K562 (cell line): ENCODE measurements around the gene FZD4. TPM values are rescaled to one million over a fixed set of nuclear protein-coding genes. Genes with fewer than 3 reads are reported as not detected.

Source experiments
- AFF4 ChIP-seq: sonication (generic); formaldehyde crosslinking; IDR thresholded peaks from 2 replicates; pipeline ENCODE4 v1.8.0; 2023; ENCODE audit warnings: mild to moderate bottlenecking, missing genetic modification reagents
- ARID3A ChIP-seq: IDR thresholded peaks from 2 replicates; pipeline ENCODE4 v1.6.1; 2012; ENCODE audit warnings: low read depth, low read length, improper control_type of control experiment, borderline replicate concordance
- CBX1 ChIP-seq: sonication (generic); IDR thresholded peaks from 2 replicates; pipeline ENCODE4 v1.6.1; 2016; ENCODE audit warnings: antibody characterized with exemption, low read depth, mild to moderate bottlenecking
- ELF4 ChIP-seq: fragments of 450-650 bp; formaldehyde crosslinking; IDR thresholded peaks from 2 replicates; pipeline ENCODE4 v1.4.0; 2022; ENCODE audit warnings: missing genetic modification characterization
- FUS ChIP-seq: fragments of 200-400 bp; formaldehyde crosslinking; optimal IDR thresholded peaks from 2 replicates; pipeline ENCODE3; 2017; ENCODE audit warnings: low read depth, low read length
- GTF2A2 ChIP-seq: IDR thresholded peaks from 2 replicates; pipeline ENCODE4 v1.6.1; 2016; ENCODE audit warnings: mild to moderate bottlenecking, missing genetic modification characterization, missing compliant biosample characterization
- KDM2B ChIP-seq: fragments of 250-450 bp; sonication (Bioruptor Pico); IDR thresholded peaks from 2 replicates; pipeline ENCODE4 v1.8.0; 2021; ENCODE audit warnings: mild to moderate bottlenecking, moderate library complexity
- NFXL1 ChIP-seq: fragments of 450-650 bp; formaldehyde crosslinking; IDR thresholded peaks from 2 replicates; pipeline ENCODE4 v1.4.0; 2021; ENCODE audit warnings: mild to moderate bottlenecking
- RBM34 ChIP-seq: fragments of 200-400 bp; formaldehyde crosslinking; IDR thresholded peaks from 2 replicates; pipeline ENCODE4 v1.6.1; 2018; ENCODE audit warnings: low read length, borderline replicate concordance; ENCODE audit not compliant: insufficient read depth
- SIN3A ChIP-seq, 2 experiments: fragments of 150-350 bp in 1 of 2; IDR thresholded peaks; 2 replicates each; pipeline ENCODE4 v1.6.1; 2011 to 2016; ENCODE audit warnings: borderline replicate concordance in 2 of 2, low read depth in 2 of 2, low read length in 2 of 2, mild to moderate bottlenecking in 2 of 2, moderate library complexity in 2 of 2; ENCODE audit not compliant: control insufficient read depth in 1 of 2
- TOE1 ChIP-seq, 2 experiments: fragments of 450-650 bp in 1 of 2; sonication (generic) in 1 of 2; formaldehyde crosslinking in 1 of 2; IDR thresholded peaks; 2 replicates each; pipeline versions ENCODE4 v1.7.1 to v1.8.0; 2016 to 2022; ENCODE audit warnings: borderline replicate concordance in 2 of 2, mild to moderate bottlenecking in 2 of 2, antibody characterized with exemption in 1 of 2, inconsistent platforms in 1 of 2, low read depth in 1 of 2, missing genetic modification reagents in 1 of 2, moderate library complexity in 1 of 2
- ZFP30 ChIP-seq: fragments of 250-450 bp; sonication (Bioruptor Pico); IDR thresholded peaks from 2 replicates; pipeline ENCODE4 v1.8.0; 2022; ENCODE audit warnings: moderate library complexity, mild to moderate bottlenecking, inconsistent platforms, borderline replicate concordance
- ZFX ChIP-seq: sonication (generic); formaldehyde crosslinking; IDR thresholded peaks from 2 replicates; pipeline ENCODE4 v1.8.0; 2022; ENCODE audit warnings: mild to moderate bottlenecking, missing genetic modification reagents, moderate library complexity
- ZKSCAN1 ChIP-seq: fragments of 150-350 bp; IDR thresholded peaks from 2 replicates; pipeline ENCODE4 v1.6.1; 2016; ENCODE audit warnings: low read depth, low read length
- ZNF347 ChIP-seq: fragments of 450-650 bp; formaldehyde crosslinking; IDR thresholded peaks from 2 replicates; pipeline ENCODE4 v1.4.0; 2020; ENCODE audit warnings: low read depth, mild to moderate bottlenecking, moderate library complexity
- ZNF551 ChIP-seq: fragments of 250-450 bp; sonication (Bioruptor Pico); IDR thresholded peaks from 2 replicates; pipeline ENCODE4 v1.5.0; 2021; ENCODE audit warnings: mild to moderate bottlenecking, moderate library complexity
- ZNF583 ChIP-seq: fragments of 250-450 bp; sonication (Bioruptor Pico); IDR thresholded peaks from 2 replicates; pipeline ENCODE4 v1.4.0; 2020
- ZNF584 ChIP-seq: fragments of 200-800 bp; sonication (Bioruptor generic); IDR thresholded peaks from 2 replicates; pipeline ENCODE4 v1.6.1; 2016; ENCODE audit warnings: low read depth, mild to moderate bottlenecking, missing genetic modification characterization, missing compliant biosample characterization
- polyA plus RNA-seq, 8 experiments: library from polyadenylated mRNA; depleted of rRNA in 4 of 8; stranded (reverse) in 5 of 8; unstranded in 3 of 8; fragments of >200 nt; fragmentation: Nextera tagmentation in 2 of 8; fragmentation: Illumina TruSeq in 1 of 8; extraction: Ambion mirVana in 2 of 8; extraction: Trizol in 1 of 8; gene quantifications; 2 replicates each; pipeline versions ENCODE4 v1.2.1 to v1.2.3, GENCODE V29; 2011 to 2014; ENCODE audit warnings: inconsistent platforms in 1 of 8, missing spikeins in 1 of 8
- total RNA-seq, 7 experiments: library from RNA; depleted of rRNA in 6 of 7; stranded (reverse); fragments of >200 nt in 6 of 7; fragmentation: Illumina TruSeq in 2 of 7; extraction: Trizol in 2 of 7; gene quantifications; 2 replicates each; pipeline versions ENCODE4 v1.2.1 to v1.2.3, GENCODE V29; 2011 to 2021; ENCODE audit warnings: low replicate concordance in 1 of 7
- TF ChIP-seq, protein P1 (sequence below): sonication (generic); formaldehyde crosslinking; IDR thresholded peaks from 2 replicates; pipeline ENCODE4 v1.8.1; 2023; ENCODE audit warnings: mild to moderate bottlenecking, missing genetic modification reagents

FZD4 gene
- total and polyA plus RNA-seq, 9 of the 15 experiments (the other 6 are each of a cell fraction or from before 2014, with no cell fraction given) = 1.2 to 7.9 (median 5.8) TPM

- TF ChIP-seq NFXL1 (CRISPR knock-in tag) (no peak), ZKSCAN1 (no peak; the same call in 1 of the 2 replicates), ZNF584 (no peak), ZNF347 (CRISPR knock-in tag) (no peak), KDM2B (CRISPR knock-in tag) (no peak), SIN3A (IDR thresholded peaks at IDR 0.05; ENCODE audit: borderline replicate concordance in 2 of 2, control insufficient read depth in 1 of 2, low read depth in 2 of 2, low read length in 2 of 2) (peak; percentile 79 to 86; a peak in 2 of 4 replicates), ELF4 (CRISPR knock-in tag) (peak; percentile 66; the same call in 1 of the 2 replicates), CBX1 (no peak), FUS (no peak), TOE1 (IDR thresholded peaks at IDR 0.05; ENCODE audit: borderline replicate concordance) (peak; percentile 80), TOE1 (CRISPR knock-in tag; IDR thresholded peaks at IDR 0.05; ENCODE audit: borderline replicate concordance, low read depth) (no peak), ZFP30 (no peak), ZFX (CRISPR knock-in tag) (peak; percentile 8; the same call in 1 of the 2 replicates), ZNF583 (CRISPR knock-in tag) (no peak), GTF2A2 (tag) (no peak), ARID3A (peak; percentile 79), ZNF551 (no peak), AFF4 (CRISPR knock-in tag) (0 out of 2 replicates have a peak, but pooled peaks have one; percentile 29), RBM34 (no peak)
- TF ChIP-seq, protein P1, sequence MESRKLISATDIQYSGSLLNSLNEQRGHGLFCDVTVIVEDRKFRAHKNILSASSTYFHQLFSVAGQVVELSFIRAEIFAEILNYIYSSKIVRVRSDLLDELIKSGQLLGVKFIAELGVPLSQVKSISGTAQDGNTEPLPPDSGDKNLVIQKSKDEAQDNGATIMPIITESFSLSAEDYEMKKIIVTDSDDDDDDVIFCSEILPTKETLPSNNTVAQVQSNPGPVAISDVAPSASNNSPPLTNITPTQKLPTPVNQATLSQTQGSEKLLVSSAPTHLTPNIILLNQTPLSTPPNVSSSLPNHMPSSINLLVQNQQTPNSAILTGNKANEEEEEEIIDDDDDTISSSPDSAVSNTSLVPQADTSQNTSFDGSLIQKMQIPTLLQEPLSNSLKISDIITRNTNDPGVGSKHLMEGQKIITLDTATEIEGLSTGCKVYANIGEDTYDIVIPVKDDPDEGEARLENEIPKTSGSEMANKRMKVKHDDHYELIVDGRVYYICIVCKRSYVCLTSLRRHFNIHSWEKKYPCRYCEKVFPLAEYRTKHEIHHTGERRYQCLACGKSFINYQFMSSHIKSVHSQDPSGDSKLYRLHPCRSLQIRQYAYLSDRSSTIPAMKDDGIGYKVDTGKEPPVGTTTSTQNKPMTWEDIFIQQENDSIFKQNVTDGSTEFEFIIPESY (CRISPR knock-in tag) = peak; percentile 35; the same call in 1 of the 2 replicates
Observed at GRCh38 chr11:86999859-87000753, 44.9 kb upstream of the FZD4 start (continued).
